ENCODE data around the gene DTYMK. TPM values are rescaled to one million over a fixed set of nuclear protein-coding genes. Genes with fewer than 3 reads are reported as not detected.

DTYMK gene
- total RNA-seq, 1 donor from 2014 or later = 17.3 TPM

GRCh38 chr2:241675885-241676284 is 10.7 kb downstream of the DTYMK start:
- Histone ChIP-seq H3K36me3 (peaks cover 66% of the 10 kb centered on the region), H3K4me1 (no peaks in the 10 kb centered on the region), H3K27ac (no peak overlapping the region), H3K27me3 (ENCODE audit: low read depth) (no peaks in the 10 kb centered on the region), H3K4me3 (no peak overlapping the region), H3K9me3 (no peaks in the 10 kb centered on the region)
- intact Hi-C loops (cut with DNase I) = no loop called here
- ATAC-seq (no peak), DNase-seq (no peak)
- no peak for TF ChIP-seq CTCF (IDR thresholded peaks at IDR 0.05)

- no peak overlapping the region for H3K27ac ChIP-seq
- H3K4me1 ChIP-seq = no peaks in the 10 kb centered on the region
- no peak overlapping the region for H3K4me3 ChIP-seq
- H3K36me3 ChIP-seq = peaks cover 81% of the 10 kb centered on the region
- H3K9me3 ChIP-seq = no peaks in the 10 kb centered on the region
- no peak for TF ChIP-seq CTCF (IDR thresholded peaks at IDR 0.05)
- no peak for DNase-seq
- intact Hi-C loops (cut with DNase I) = no loop called here
- H3K27me3 ChIP-seq (ENCODE audit: low read depth) = no peaks in the 10 kb centered on the region
- no peak for ATAC-seq
These were observed 12.6 kb downstream of the DTYMK start for GRCh38 chr2:241673797-241674725.

GRCh38 chr2:241673189-241673663 is 13.4 kb downstream of the DTYMK start:
- intact Hi-C loops (cut with DNase I) = no loop called here
- DNase-seq (no peak), ATAC-seq (no peak)
- Histone ChIP-seq H3K36me3 (peaks cover 83% of the 10 kb centered on the region), H3K27ac (no peak overlapping the region), H3K4me1 (no peaks in the 10 kb centered on the region), H3K27me3 (ENCODE audit: low read depth) (no peaks in the 10 kb centered on the region), H3K9me3 (no peaks in the 10 kb centered on the region), H3K4me3 (no peak overlapping the region)
- no peak for TF ChIP-seq CTCF (IDR thresholded peaks at IDR 0.05)

GRCh38 chr2:241672243-241673188 is 14.1 kb downstream of the DTYMK start:
- no peaks in the 10 kb centered on the region for H3K27me3 ChIP-seq (ENCODE audit: low read depth)
- no peaks in the 10 kb centered on the region for H3K9me3 ChIP-seq
- intact Hi-C loops (cut with DNase I) = no loop called here
- ATAC-seq = no peak
- H3K27ac ChIP-seq = no peak overlapping the region
- H3K4me1 ChIP-seq = no peaks in the 10 kb centered on the region
- DNase-seq = no peak
- no peak for TF ChIP-seq CTCF (IDR thresholded peaks at IDR 0.05)
- no peak overlapping the region for H3K4me3 ChIP-seq
- H3K36me3 ChIP-seq = peaks cover 83% of the 10 kb centered on the region

GRCh38 chr2:241671457-241672240 is 15.0 kb downstream of the DTYMK start:
- no peak overlapping the region for H3K4me3 ChIP-seq
- no peak overlapping the region for H3K27ac ChIP-seq
- TF ChIP-seq CTCF (IDR thresholded peaks at IDR 0.05) = no peak
- H3K27me3 ChIP-seq (ENCODE audit: low read depth) = no peaks in the 10 kb centered on the region
- no peaks in the 10 kb centered on the region for H3K9me3 ChIP-seq
- H3K4me1 ChIP-seq = no peaks in the 10 kb centered on the region
- intact Hi-C loops (cut with DNase I) = no loop called here
- H3K36me3 ChIP-seq = peaks cover 83% of the 10 kb centered on the region
- DNase-seq (no peak), ATAC-seq (no peak)
